Neural progenitor cell (in vitro differentiated cells): Measurements from ENCODE around the gene TRIM26. TPM values are rescaled to one million over a fixed set of nuclear protein-coding genes. Genes with fewer than 3 reads are reported as not detected.

Experiments
- DNase-seq: peaks from one replicate; pipeline ENCODE4 v3.0.0-alpha.2; 2016; ENCODE audit warnings: low spot score
- H2AFZ ChIP-seq: fragments of 200-600 bp; sonication (generic); replicated peaks from 2 replicates; pipeline ENCODE4 v1.6.1; 2016; ENCODE audit warnings: antibody characterized with exemption
- H3F3A ChIP-seq: fragments of 200-600 bp; sonication (generic); 2 replicates; pipeline ENCODE4 v1.6.1; 2016; ENCODE audit warnings: antibody characterized with exemption, low read depth
- H3K27ac ChIP-seq: fragments of 200-600 bp; sonication (generic); 2 replicates; pipeline ENCODE4 v1.5.1; 2016; ENCODE audit warnings: mild to moderate bottlenecking
- H3K27me3 ChIP-seq: fragments of 200-600 bp; sonication (generic); 2 replicates; pipeline ENCODE4 v1.6.1; 2016; ENCODE audit warnings: mild to moderate bottlenecking, moderate library complexity
- H3K36me3 ChIP-seq: fragments of 200-600 bp; sonication (generic); 2 replicates; pipeline ENCODE4 v1.5.1; 2016
- H3K4me1 ChIP-seq: fragments of 200-600 bp; sonication (generic); 2 replicates; pipeline ENCODE4 v1.6.1; 2016; ENCODE audit warnings: mixed run types
- H3K4me2 ChIP-seq: fragments of 200-600 bp; sonication (generic); 2 replicates; pipeline ENCODE4 v1.6.1; 2016
- H3K4me3 ChIP-seq: fragments of 200-600 bp; sonication (generic); 2 replicates; pipeline ENCODE4 v1.5.1; 2016
- H3K79me2 ChIP-seq: fragments of 200-600 bp; sonication (generic); 2 replicates; pipeline ENCODE4 v1.6.1; 2016; ENCODE audit warnings: low read depth
- H3K9ac ChIP-seq: fragments of 200-600 bp; sonication (generic); 2 replicates; pipeline ENCODE4 v1.6.1; 2016
- H3K9me3 ChIP-seq: fragments of 200-600 bp; sonication (generic); 2 replicates; pipeline ENCODE4 v1.5.1; 2016; ENCODE audit warnings: low read depth
- H4K20me1 ChIP-seq: fragments of 200-600 bp; sonication (generic); 2 replicates; pipeline ENCODE4 v1.6.1; 2016; ENCODE audit warnings: low read depth
- H3K27ac Mint-ChIP-seq: 3 replicates; pipeline ENCODE4 v1.8.0; 2021; ENCODE audit warnings: mixed read lengths
- H3K27me3 Mint-ChIP-seq: 2 replicates; pipeline ENCODE4 v1.8.0; 2022; ENCODE audit warnings: low read depth, mild to moderate bottlenecking, inconsistent platforms, moderate library complexity, mixed read lengths; ENCODE audit not compliant: insufficient read depth
- H3K36me3 Mint-ChIP-seq: 3 replicates; pipeline ENCODE4 v1.8.0; 2021; ENCODE audit warnings: mixed read lengths
- H3K4me1 Mint-ChIP-seq: 3 replicates; pipeline ENCODE4 v1.8.0; 2021; ENCODE audit warnings: mixed read lengths
- H3K4me3 Mint-ChIP-seq: 3 replicates; pipeline ENCODE4 v1.8.0; 2021; ENCODE audit warnings: mild to moderate bottlenecking, moderate library complexity, mixed read lengths
- H3K9me3 Mint-ChIP-seq: 3 replicates; pipeline ENCODE4 v1.8.0; 2020; ENCODE audit warnings: mixed read lengths
- EZH2 ChIP-seq: fragments of 200-600 bp; sonication (generic); IDR thresholded peaks from 2 replicates; pipeline ENCODE4 v1.6.1; 2017; ENCODE audit warnings: antibody characterized with exemption, mild to moderate bottlenecking, moderate library complexity
- EZH2phosphoT487 ChIP-seq: fragments of 200-600 bp; sonication (generic); IDR thresholded peaks from 2 replicates; pipeline ENCODE4 v1.6.1; 2017; ENCODE audit warnings: antibody characterized with exemption
- total RNA-seq: library from RNA; depleted of rRNA; stranded (reverse); fragments of >200 nt; gene quantifications from 2 replicates; pipeline ENCODE4 v1.2.3, GENCODE V29; 2015; ENCODE audit warnings: low replicate concordance
- TF ChIP-seq, protein P1 (sequence below): fragments of 200-600 bp; sonication (generic); IDR thresholded peaks from 2 replicates; pipeline ENCODE4 v1.5.1; 2017; ENCODE audit warnings: antibody characterized with exemption, mild to moderate bottlenecking

The TRIM26 gene
- total RNA-seq, 1 donor from 2014 or later: 8.3 TPM

DNA sequence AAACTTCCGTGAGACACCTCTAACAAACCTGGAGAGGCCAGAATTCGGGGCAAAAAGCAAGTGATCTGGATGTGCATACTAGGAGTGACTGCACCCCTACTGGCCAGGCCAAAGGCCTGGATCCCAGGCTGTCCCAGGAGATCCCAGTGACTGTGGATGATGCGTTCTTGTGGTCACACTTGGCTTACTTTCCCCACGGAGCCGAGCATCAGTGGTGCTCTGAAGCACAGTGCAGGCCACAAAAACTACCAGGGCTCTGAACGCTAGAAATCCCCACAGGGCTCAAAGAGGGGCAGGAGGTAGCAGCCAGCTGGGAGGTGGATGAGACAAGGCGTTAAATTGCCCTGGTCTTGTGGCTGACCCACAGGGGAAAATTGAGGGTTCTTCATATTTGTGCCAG is 7.1 kb downstream of the TRIM26 start:
- no peak for DNase-seq
- Histone ChIP-seq H3F3A (peaks cover 22% of the 10 kb centered on the region), H3K4me1 (peaks cover 29% of the 10 kb centered on the region), H2AFZ (no peak overlapping the region), H4K20me1 (peaks cover 21% of the 10 kb centered on the region), H3K9me3 (no peaks in the 10 kb centered on the region), H3K79me2 (peaks cover 30% of the 10 kb centered on the region), H3K4me3 (no peak overlapping the region), H3K27ac (no peak overlapping the region), H3K4me2 (no peak overlapping the region), H3K9ac (no peak overlapping the region), H3K36me3 (no peaks in the 10 kb centered on the region), H3K27me3 (no peaks in the 10 kb centered on the region)
- H3K9me3 Mint-ChIP-seq: no peaks in the 10 kb centered on the region
- no peaks in the 10 kb centered on the region for H3K27me3 Mint-ChIP-seq
- H3K4me3 Mint-ChIP-seq: peak overlapping the region; percentile 63
- no peak for TF ChIP-seq EZH2phosphoT487
- H3K27ac Mint-ChIP-seq: no peak overlapping the region
- H3K4me1 Mint-ChIP-seq: peaks cover 52% of the 10 kb centered on the region
- H3K36me3 Mint-ChIP-seq: peaks cover 11% of the 10 kb centered on the region

- Histone ChIP-seq H2AFZ (no peak overlapping the region), H3K4me2 (no peak overlapping the region), H3F3A (peaks cover 22% of the 10 kb centered on the region), H3K4me1 (peaks cover 27% of the 10 kb centered on the region), H3K4me3 (no peak overlapping the region), H3K79me2 (peaks cover 24% of the 10 kb centered on the region), H3K36me3 (no peaks in the 10 kb centered on the region), H3K9me3 (no peaks in the 10 kb centered on the region), H3K27ac (no peak overlapping the region), H4K20me1 (peaks cover 18% of the 10 kb centered on the region), H3K27me3 (no peaks in the 10 kb centered on the region), H3K9ac (no peak overlapping the region)
- Mint-ChIP-seq H3K4me1 (peaks cover 37% of the 10 kb centered on the region), H3K4me3 (no peak overlapping the region), H3K27ac (peak overlapping the region; percentile 47), H3K9me3 (no peaks in the 10 kb centered on the region), H3K36me3 (peaks cover 15% of the 10 kb centered on the region), H3K27me3 (no peaks in the 10 kb centered on the region)
- no peak for TF ChIP-seq EZH2phosphoT487
- no peak for TF ChIP-seq EZH2
- TF ChIP-seq, protein P1, sequence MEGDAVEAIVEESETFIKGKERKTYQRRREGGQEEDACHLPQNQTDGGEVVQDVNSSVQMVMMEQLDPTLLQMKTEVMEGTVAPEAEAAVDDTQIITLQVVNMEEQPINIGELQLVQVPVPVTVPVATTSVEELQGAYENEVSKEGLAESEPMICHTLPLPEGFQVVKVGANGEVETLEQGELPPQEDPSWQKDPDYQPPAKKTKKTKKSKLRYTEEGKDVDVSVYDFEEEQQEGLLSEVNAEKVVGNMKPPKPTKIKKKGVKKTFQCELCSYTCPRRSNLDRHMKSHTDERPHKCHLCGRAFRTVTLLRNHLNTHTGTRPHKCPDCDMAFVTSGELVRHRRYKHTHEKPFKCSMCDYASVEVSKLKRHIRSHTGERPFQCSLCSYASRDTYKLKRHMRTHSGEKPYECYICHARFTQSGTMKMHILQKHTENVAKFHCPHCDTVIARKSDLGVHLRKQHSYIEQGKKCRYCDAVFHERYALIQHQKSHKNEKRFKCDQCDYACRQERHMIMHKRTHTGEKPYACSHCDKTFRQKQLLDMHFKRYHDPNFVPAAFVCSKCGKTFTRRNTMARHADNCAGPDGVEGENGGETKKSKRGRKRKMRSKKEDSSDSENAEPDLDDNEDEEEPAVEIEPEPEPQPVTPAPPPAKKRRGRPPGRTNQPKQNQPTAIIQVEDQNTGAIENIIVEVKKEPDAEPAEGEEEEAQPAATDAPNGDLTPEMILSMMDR: no peak
- no peak for DNase-seq
Observed at GRCh38 chr6:30204116-30204515, 9.1 kb downstream of the TRIM26 start.

GRCh38 chr6:30202366-30202765 is 10.8 kb downstream of the TRIM26 start:
- Histone ChIP-seq H3K9ac (no peak overlapping the region), H3F3A (peaks cover 11% of the 10 kb centered on the region), H3K27me3 (no peaks in the 10 kb centered on the region), H3K27ac (no peak overlapping the region), H3K79me2 (peaks cover 20% of the 10 kb centered on the region), H3K36me3 (no peaks in the 10 kb centered on the region), H3K4me1 (peaks cover 14% of the 10 kb centered on the region), H2AFZ (no peak overlapping the region), H3K4me3 (no peak overlapping the region), H4K20me1 (peaks cover 18% of the 10 kb centered on the region), H3K9me3 (no peaks in the 10 kb centered on the region), H3K4me2 (no peak overlapping the region)
- Mint-ChIP-seq H3K36me3 (peaks cover 17% of the 10 kb centered on the region), H3K4me3 (no peak overlapping the region), H3K27ac (no peak overlapping the region), H3K9me3 (no peaks in the 10 kb centered on the region), H3K4me1 (peaks cover 21% of the 10 kb centered on the region), H3K27me3 (no peaks in the 10 kb centered on the region)
- TF ChIP-seq EZH2 (no peak), EZH2phosphoT487 (no peak)
- TF ChIP-seq, protein P1: no peak
- DNase-seq: no peak

DNA sequence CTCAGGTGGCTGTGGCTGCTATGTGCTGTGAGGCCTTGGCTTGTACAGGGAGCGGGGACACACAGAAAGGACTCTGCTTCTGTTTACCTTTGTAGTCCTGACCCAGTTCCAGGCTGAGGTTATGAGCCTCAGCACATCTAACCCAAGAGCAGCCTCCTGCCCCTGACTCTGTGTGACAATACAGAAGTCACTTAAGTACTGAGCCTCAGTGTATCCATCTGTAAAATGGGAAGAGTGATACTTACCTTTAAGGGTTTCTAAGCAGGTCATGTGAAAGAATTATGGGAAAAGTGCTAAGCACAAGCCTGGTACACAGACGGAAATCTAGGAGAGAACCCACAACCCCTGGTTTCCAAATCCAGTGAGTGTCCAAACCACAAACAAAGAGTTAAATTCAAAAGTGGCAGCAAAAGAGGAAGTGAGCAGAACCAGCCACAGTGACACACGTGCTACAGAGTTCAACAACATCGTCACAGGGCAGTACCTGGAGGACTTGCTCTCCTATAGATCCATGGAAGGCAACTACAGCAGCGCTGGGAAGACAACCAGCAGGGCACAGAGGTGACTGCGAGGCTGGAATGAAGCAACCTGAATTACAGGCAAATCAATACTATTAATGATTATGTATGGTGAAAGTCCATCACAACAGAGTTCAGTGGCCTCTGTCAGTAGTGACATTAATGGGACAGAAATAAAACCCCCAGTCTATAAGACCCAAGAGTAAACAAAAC is 12.5 kb downstream of the TRIM26 start:
- H3K4me3 ChIP-seq: no peak overlapping the region
- no peak overlapping the region for H2AFZ ChIP-seq
- H3K36me3 ChIP-seq: no peaks in the 10 kb centered on the region
- no peaks in the 10 kb centered on the region for H3F3A ChIP-seq
- H3K4me1 ChIP-seq: peaks cover 3% of the 10 kb centered on the region
- H3K9ac ChIP-seq: no peak overlapping the region
- peaks cover 3% of the 10 kb centered on the region for H4K20me1 ChIP-seq
- H3K4me2 ChIP-seq: no peak overlapping the region
- Mint-ChIP-seq H3K27me3 (no peaks in the 10 kb centered on the region), H3K9me3 (no peaks in the 10 kb centered on the region), H3K36me3 (peaks cover 28% of the 10 kb centered on the region), H3K27ac (no peak overlapping the region), H3K4me3 (no peak overlapping the region), H3K4me1 (peaks cover 7% of the 10 kb centered on the region)
- TF ChIP-seq, protein P1: no peak
- no peak for TF ChIP-seq EZH2phosphoT487
- TF ChIP-seq EZH2: no peak
- peaks cover 12% of the 10 kb centered on the region for H3K79me2 ChIP-seq
- no peaks in the 10 kb centered on the region for H3K9me3 ChIP-seq
- H3K27ac ChIP-seq: no peak overlapping the region
- DNase-seq: no peak
- H3K27me3 ChIP-seq: no peaks in the 10 kb centered on the region
